ENCODE results near the gene LRP8.

LRP8 gene

GRCh38 chr1:53304527-53304926, 23.3 kb downstream of the LRP8 start:
- TF ChIP-seq PAX5 (IDR thresholded peaks at IDR 0.05; ENCODE audit: insufficient read depth, low read length, severe bottlenecking): no peak
- no peak for TF ChIP-seq POU2F2 (IDR thresholded peaks at IDR 0.05; ENCODE audit: low read depth, low read length)
- no peak for TF ChIP-seq POLR2A (IDR thresholded peaks at IDR 0.05; ENCODE audit: low read depth, low read length)
- TF ChIP-seq POLR2AphosphoS5 (IDR thresholded peaks at IDR 0.05; ENCODE audit: low read depth, low read length): no peak
- no peak for TF ChIP-seq TAF1 (IDR thresholded peaks at IDR 0.05; ENCODE audit: low read depth, low read length)
- TF ChIP-seq SPI1 (IDR thresholded peaks at IDR 0.05; ENCODE audit: low read depth, low read length): no peak
- no peak for DNase-seq (ENCODE audit: insufficient read length, low spot score)
- FAIRE-seq: no peak

GRCh38 chr1:53303726-53304515, 23.9 kb downstream of the LRP8 start:
- TF ChIP-seq PAX5 (IDR thresholded peaks at IDR 0.05; ENCODE audit: insufficient read depth, low read length, severe bottlenecking): no peak
- TF ChIP-seq POU2F2 (IDR thresholded peaks at IDR 0.05; ENCODE audit: low read depth, low read length): no peak
- TF ChIP-seq SPI1 (IDR thresholded peaks at IDR 0.05; ENCODE audit: low read depth, low read length): no peak
- no peak for TF ChIP-seq POLR2AphosphoS5 (IDR thresholded peaks at IDR 0.05; ENCODE audit: low read depth, low read length)
- TF ChIP-seq POLR2A (IDR thresholded peaks at IDR 0.05; ENCODE audit: low read depth, low read length): no peak
- no peak for TF ChIP-seq TAF1 (IDR thresholded peaks at IDR 0.05; ENCODE audit: low read depth, low read length)
- no peak for DNase-seq (ENCODE audit: insufficient read length, low spot score)
- no peak for FAIRE-seq

GRCh38 chr1:53303243-53303642, 24.6 kb downstream of the LRP8 start:
- no peak for DNase-seq (ENCODE audit: insufficient read length, low spot score)
- no peak for FAIRE-seq
- TF ChIP-seq POU2F2 (IDR thresholded peaks at IDR 0.05; ENCODE audit: low read depth, low read length) (no peak), SPI1 (IDR thresholded peaks at IDR 0.05; ENCODE audit: low read depth, low read length) (no peak), POLR2A (IDR thresholded peaks at IDR 0.05; ENCODE audit: low read depth, low read length) (no peak), PAX5 (IDR thresholded peaks at IDR 0.05; ENCODE audit: insufficient read depth, low read length, severe bottlenecking) (no peak), TAF1 (IDR thresholded peaks at IDR 0.05; ENCODE audit: low read depth, low read length) (no peak), POLR2AphosphoS5 (IDR thresholded peaks at IDR 0.05; ENCODE audit: low read depth, low read length) (no peak)

GRCh38 chr1:53299233-53299632, 28.6 kb downstream of the LRP8 start:
- no peak for FAIRE-seq
- no peak for DNase-seq (ENCODE audit: insufficient read length, low spot score)
- TF ChIP-seq TAF1 (IDR thresholded peaks at IDR 0.05; ENCODE audit: low read depth, low read length): no peak
- no peak for TF ChIP-seq POLR2AphosphoS5 (IDR thresholded peaks at IDR 0.05; ENCODE audit: low read depth, low read length)
- no peak for TF ChIP-seq POLR2A (IDR thresholded peaks at IDR 0.05; ENCODE audit: low read depth, low read length)
- TF ChIP-seq PAX5 (IDR thresholded peaks at IDR 0.05; ENCODE audit: insufficient read depth, low read length, severe bottlenecking): no peak
- no peak for TF ChIP-seq SPI1 (IDR thresholded peaks at IDR 0.05; ENCODE audit: low read depth, low read length)
- TF ChIP-seq POU2F2 (IDR thresholded peaks at IDR 0.05; ENCODE audit: low read depth, low read length): no peak

- TF ChIP-seq POLR2A (IDR thresholded peaks at IDR 0.05; ENCODE audit: low read depth, low read length) (no peak), PAX5 (IDR thresholded peaks at IDR 0.05; ENCODE audit: insufficient read depth, low read length, severe bottlenecking) (no peak), POLR2AphosphoS5 (IDR thresholded peaks at IDR 0.05; ENCODE audit: low read depth, low read length) (no peak), TAF1 (IDR thresholded peaks at IDR 0.05; ENCODE audit: low read depth, low read length) (no peak), SPI1 (IDR thresholded peaks at IDR 0.05; ENCODE audit: low read depth, low read length) (no peak), POU2F2 (IDR thresholded peaks at IDR 0.05; ENCODE audit: low read depth, low read length) (no peak)
- FAIRE-seq (no peak), DNase-seq (ENCODE audit: insufficient read length, low spot score) (no peak)
Measured at GRCh38 chr1:53298045-53298637, 29.7 kb downstream of the LRP8 start.

- FAIRE-seq: no peak
- DNase-seq (ENCODE audit: insufficient read length, low spot score): no peak
- TF ChIP-seq PAX5 (IDR thresholded peaks at IDR 0.05; ENCODE audit: insufficient read depth, low read length, severe bottlenecking) (no peak), POLR2A (IDR thresholded peaks at IDR 0.05; ENCODE audit: low read depth, low read length) (no peak), TAF1 (IDR thresholded peaks at IDR 0.05; ENCODE audit: low read depth, low read length) (no peak), SPI1 (IDR thresholded peaks at IDR 0.05; ENCODE audit: low read depth, low read length) (no peak), POLR2AphosphoS5 (IDR thresholded peaks at IDR 0.05; ENCODE audit: low read depth, low read length) (no peak), POU2F2 (IDR thresholded peaks at IDR 0.05; ENCODE audit: low read depth, low read length) (no peak)
Measured at GRCh38 chr1:53297195-53297594, 30.7 kb downstream of the LRP8 start.

GRCh38 chr1:53296117-53296749, 31.6 kb downstream of the LRP8 start:
- DNase-seq (ENCODE audit: insufficient read length, low spot score) (peak; percentile 41), FAIRE-seq (peak; percentile 35)
- TF ChIP-seq POU2F2 (IDR thresholded peaks at IDR 0.05; ENCODE audit: low read depth, low read length) (no peak), SPI1 (IDR thresholded peaks at IDR 0.05; ENCODE audit: low read depth, low read length) (peak; percentile 84)

GRCh38 chr1:53295726-53296116, 32.1 kb downstream of the LRP8 start:
- FAIRE-seq: no peak
- DNase-seq (ENCODE audit: insufficient read length, low spot score): no peak
- TF ChIP-seq TAF1 (IDR thresholded peaks at IDR 0.05; ENCODE audit: low read depth, low read length): no peak
- TF ChIP-seq POLR2A (IDR thresholded peaks at IDR 0.05; ENCODE audit: low read depth, low read length): no peak
- no peak for TF ChIP-seq PAX5 (IDR thresholded peaks at IDR 0.05; ENCODE audit: insufficient read depth, low read length, severe bottlenecking)
- TF ChIP-seq POU2F2 (IDR thresholded peaks at IDR 0.05; ENCODE audit: low read depth, low read length): no peak
- no peak for TF ChIP-seq POLR2AphosphoS5 (IDR thresholded peaks at IDR 0.05; ENCODE audit: low read depth, low read length)
- no peak for TF ChIP-seq SPI1 (IDR thresholded peaks at IDR 0.05; ENCODE audit: low read depth, low read length)

- FAIRE-seq (no peak), DNase-seq (ENCODE audit: insufficient read length, low spot score) (no peak)
- no peak for TF ChIP-seq POLR2AphosphoS5 (IDR thresholded peaks at IDR 0.05; ENCODE audit: low read depth, low read length)
- TF ChIP-seq TAF1 (IDR thresholded peaks at IDR 0.05; ENCODE audit: low read depth, low read length): no peak
- TF ChIP-seq POLR2A (IDR thresholded peaks at IDR 0.05; ENCODE audit: low read depth, low read length): no peak
- no peak for TF ChIP-seq POU2F2 (IDR thresholded peaks at IDR 0.05; ENCODE audit: low read depth, low read length)
- no peak for TF ChIP-seq SPI1 (IDR thresholded peaks at IDR 0.05; ENCODE audit: low read depth, low read length)
- TF ChIP-seq PAX5 (IDR thresholded peaks at IDR 0.05; ENCODE audit: insufficient read depth, low read length, severe bottlenecking): no peak
Measured at GRCh38 chr1:53295295-53295694, 32.6 kb downstream of the LRP8 start.

All from GM12891 (cell line).